ENCODE data around the gene KIF5C.

The KIF5C gene

DNA sequence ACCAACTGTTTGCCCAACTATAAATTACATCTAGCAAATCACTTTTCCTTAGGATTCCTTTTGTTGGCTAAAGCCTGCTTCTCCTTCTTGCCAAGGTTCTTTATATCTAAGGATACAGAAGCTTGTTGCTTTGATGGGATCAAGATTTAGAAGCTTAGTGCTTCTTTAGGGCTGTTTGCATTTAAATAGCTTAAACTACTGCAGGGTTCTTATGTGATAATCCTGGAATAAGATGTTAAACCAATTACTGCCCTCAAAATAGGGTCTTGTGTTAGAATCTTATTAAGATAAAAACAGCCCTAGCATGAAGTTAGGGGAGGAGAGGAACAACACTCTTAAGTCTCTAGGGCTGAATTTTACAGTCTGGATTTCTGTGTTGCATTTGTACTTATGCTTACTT, 64.2 kb downstream of the KIF5C start:
- TF ChIP-seq, protein P1, sequence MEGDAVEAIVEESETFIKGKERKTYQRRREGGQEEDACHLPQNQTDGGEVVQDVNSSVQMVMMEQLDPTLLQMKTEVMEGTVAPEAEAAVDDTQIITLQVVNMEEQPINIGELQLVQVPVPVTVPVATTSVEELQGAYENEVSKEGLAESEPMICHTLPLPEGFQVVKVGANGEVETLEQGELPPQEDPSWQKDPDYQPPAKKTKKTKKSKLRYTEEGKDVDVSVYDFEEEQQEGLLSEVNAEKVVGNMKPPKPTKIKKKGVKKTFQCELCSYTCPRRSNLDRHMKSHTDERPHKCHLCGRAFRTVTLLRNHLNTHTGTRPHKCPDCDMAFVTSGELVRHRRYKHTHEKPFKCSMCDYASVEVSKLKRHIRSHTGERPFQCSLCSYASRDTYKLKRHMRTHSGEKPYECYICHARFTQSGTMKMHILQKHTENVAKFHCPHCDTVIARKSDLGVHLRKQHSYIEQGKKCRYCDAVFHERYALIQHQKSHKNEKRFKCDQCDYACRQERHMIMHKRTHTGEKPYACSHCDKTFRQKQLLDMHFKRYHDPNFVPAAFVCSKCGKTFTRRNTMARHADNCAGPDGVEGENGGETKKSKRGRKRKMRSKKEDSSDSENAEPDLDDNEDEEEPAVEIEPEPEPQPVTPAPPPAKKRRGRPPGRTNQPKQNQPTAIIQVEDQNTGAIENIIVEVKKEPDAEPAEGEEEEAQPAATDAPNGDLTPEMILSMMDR (conservative IDR thresholded peaks at IDR 0.05; ENCODE audit: low read depth, low read length): no peak
- H3K4me3 ChIP-seq (ENCODE audit: low read depth, low read length): no peak overlapping the region
- DNase-seq (ENCODE audit: low read depth): no peak

DNA sequence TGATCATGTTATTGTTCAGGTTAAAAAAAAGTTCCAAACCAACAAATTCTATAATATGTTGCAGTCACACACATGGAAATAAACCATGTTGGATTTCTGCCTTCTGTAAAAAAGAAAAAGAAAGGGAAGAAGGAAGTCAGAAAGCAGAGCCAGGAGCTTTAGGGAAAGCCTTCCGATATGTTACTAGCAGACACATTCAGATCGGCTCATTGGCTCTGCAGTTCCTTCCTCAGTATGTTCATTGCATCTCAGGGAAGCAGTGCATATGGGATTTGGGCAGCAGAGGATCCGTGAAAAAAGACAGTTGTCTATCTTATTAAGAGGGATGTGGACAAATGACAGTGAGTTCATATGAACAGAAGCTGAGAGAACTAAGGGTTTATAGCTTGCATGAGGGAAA, 68.1 kb downstream of the KIF5C start:
- no peak for DNase-seq (ENCODE audit: low read depth)
- TF ChIP-seq, protein P1 (conservative IDR thresholded peaks at IDR 0.05; ENCODE audit: low read depth, low read length): no peak
- no peak overlapping the region for H3K4me3 ChIP-seq (ENCODE audit: low read depth, low read length)

DNA sequence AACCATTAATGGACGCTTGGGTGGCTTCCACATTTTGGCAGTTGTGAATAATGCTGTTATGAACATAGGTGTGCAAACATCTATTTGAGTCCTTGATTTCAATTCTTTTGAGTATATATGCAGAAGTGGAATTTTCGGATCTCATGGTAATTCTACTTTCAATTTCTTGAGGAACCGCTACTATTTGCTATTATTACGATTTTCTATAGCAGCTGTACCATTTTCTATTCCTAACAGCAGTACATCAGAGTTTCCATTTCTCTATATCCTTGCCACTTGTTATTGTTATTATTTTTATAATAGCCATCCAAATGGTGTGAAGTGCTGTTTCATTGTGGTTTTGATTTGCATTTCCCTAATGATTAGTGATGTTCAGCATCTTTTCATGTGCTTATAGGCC, 69.5 kb downstream of the KIF5C start:
- H3K4me3 ChIP-seq (ENCODE audit: low read depth, low read length): no peak overlapping the region
- TF ChIP-seq, protein P1 (conservative IDR thresholded peaks at IDR 0.05; ENCODE audit: low read depth, low read length): no peak
- no peak for DNase-seq (ENCODE audit: low read depth)

DNA sequence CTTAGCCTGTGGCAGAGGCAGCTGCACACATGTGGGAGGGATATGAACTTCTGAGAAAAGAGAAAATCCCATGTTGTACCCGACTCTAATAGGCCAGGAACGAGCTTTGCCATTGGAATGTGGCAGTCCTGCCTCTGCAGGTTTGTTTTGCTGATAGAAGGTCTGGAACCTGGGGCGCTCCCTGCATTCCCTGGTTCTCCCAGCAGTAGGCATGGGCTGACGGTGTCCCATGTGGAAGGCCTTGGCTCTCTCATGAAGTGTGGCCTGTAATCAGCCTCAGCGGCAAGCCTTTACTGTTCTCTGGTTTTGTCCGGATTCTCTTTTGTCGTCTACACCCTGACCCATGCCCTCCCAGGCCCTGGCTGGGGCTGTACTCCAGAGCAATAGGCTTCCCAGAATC, 72.3 kb downstream of the KIF5C start:
- H3K4me3 ChIP-seq (ENCODE audit: low read depth, low read length): no peak overlapping the region
- TF ChIP-seq, protein P1 (conservative IDR thresholded peaks at IDR 0.05; ENCODE audit: low read depth, low read length): no peak
- no peak for DNase-seq (ENCODE audit: low read depth)

DNA sequence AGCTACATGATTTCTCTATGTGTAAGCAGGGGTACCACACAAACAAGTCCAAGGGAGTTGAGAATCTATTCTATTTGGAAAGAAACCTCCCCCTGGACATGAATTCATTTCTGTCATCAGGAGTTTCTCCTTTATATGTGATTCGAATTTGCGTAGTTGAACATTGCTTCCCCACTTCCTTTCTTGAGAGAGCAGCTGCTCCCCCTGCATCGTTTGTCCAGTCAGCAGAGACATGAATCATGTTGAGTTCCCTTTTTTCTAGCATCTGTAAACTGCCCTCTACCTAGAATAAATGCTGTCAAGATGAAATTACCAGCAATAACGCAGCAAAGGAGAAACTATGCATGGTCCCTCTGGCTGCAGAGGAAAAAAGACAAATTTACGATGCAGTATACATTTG, 73.8 kb downstream of the KIF5C start:
- no peak for DNase-seq (ENCODE audit: low read depth)
- TF ChIP-seq, protein P1 (conservative IDR thresholded peaks at IDR 0.05; ENCODE audit: low read depth, low read length): no peak
- H3K4me3 ChIP-seq (ENCODE audit: low read depth, low read length): no peak overlapping the region

DNA sequence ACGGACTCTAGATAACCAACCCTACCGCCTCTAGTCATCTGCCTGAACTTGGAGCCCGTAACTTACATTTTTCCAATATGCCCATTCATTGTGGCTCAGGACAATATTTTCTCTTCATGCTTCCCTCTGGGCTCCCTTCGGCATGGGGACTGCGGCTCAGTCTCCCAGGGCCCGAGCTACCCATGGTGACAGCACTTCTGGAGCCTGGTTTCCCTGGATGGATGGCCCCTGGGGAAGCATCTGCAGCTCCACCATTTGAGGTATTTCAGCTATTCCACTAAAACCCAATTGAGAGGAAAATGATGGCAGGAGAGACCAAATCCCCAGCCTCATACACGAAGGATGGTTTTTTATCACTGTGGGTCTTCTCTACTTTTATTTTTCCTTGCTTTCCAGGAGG, 74.3 kb downstream of the KIF5C start:
- TF ChIP-seq, protein P1 (conservative IDR thresholded peaks at IDR 0.05; ENCODE audit: low read depth, low read length): no peak
- DNase-seq (ENCODE audit: low read depth): no peak
- H3K4me3 ChIP-seq (ENCODE audit: low read depth, low read length): no peak overlapping the region

DNA sequence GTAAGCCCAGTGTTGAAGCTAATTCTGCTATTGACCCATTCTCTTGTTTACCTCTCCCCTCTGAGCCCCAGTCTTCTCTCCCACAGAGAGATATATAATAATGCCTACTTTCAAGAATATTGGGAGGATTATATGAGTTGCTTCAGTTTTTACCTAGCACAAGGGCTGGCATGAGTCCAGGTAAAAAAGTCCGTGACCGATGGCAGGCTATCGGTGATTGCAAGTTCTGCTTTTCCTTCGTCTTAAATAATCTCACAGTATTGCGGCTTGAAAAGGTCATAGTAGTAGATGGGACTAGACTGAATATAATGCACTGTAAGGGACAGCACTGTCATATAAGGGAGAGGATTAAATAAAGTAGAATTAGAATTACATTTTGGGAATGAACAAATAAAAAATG, 77.6 kb downstream of the KIF5C start:
- no peak overlapping the region for H3K4me3 ChIP-seq (ENCODE audit: low read depth, low read length)
- DNase-seq (ENCODE audit: low read depth): no peak
- TF ChIP-seq, protein P1 (conservative IDR thresholded peaks at IDR 0.05; ENCODE audit: low read depth, low read length): no peak

All from choroid plexus epithelial cell (primary cell).